VCaP (cell line): Measurements from ENCODE around the gene MAGEA4.

Experiments
- H3K27ac ChIP-seq: fragments of 450-650 bp; 2 replicates; pipeline ENCODE4 v1.5.1; 2017
- CTCF ChIP-seq: fragments of 450-650 bp; conservative IDR thresholded peaks from 2 replicates; pipeline ENCODE4 v1.5.1; 2017; ENCODE audit warnings: mild to moderate bottlenecking, moderate library complexity

Gene MAGEA4, protein sequence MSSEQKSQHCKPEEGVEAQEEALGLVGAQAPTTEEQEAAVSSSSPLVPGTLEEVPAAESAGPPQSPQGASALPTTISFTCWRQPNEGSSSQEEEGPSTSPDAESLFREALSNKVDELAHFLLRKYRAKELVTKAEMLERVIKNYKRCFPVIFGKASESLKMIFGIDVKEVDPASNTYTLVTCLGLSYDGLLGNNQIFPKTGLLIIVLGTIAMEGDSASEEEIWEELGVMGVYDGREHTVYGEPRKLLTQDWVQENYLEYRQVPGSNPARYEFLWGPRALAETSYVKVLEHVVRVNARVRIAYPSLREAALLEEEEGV

DNA sequence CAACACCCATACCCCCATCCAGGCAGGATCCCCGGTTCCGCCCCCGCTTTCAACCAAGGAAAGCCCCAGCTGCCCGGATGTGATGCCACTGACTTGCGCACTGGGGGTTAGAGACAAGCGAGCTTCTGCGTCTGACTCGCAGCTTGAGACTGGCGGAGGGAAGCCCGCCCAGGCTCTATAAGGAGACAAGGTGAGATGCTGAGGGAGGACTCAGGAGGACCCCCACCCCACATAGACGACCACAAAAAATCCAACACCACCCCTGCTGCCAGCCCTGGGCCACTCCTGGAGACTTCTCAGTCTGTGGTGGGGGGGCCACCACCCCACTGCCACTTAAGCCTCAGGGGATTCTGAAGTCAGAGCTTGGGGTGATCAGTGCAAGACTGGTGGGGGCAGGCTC is at the start of gene MAGEA4:
Gene MAGEA4 (plus strand): TSS at position 110 of the 400 bp plus-strand sequence. CDS start 10,776 bp downstream, outside the sequence.
- H3K27ac ChIP-seq, result no peak within 1 kb of the TSS
- no peak for TF ChIP-seq CTCF

GRCh38 chrX:151870602-151871001 is 42.1 kb upstream of the MAGEA4 start:
- TF ChIP-seq CTCF, result no peak
- no peak overlapping the region for H3K27ac ChIP-seq

DNA sequence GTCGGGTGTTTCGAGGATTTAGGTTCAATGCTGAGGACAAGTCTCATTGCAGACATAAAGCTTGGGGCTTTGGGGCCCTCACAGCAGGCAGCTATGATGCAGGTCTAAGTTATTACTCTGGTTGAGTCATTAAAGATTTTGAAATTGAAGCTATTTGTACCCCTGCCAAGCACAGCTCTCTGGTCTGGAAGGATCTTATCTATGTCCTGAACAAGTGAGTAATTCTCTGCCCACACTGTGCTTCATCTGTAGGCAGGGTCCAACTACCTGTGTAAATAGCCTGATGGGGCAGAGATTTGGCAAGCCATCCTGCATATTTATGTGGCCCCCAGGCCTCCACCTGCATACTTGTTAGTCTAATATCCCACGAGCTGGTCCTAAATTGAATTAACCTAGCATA is 41.4 kb upstream of the MAGEA4 start:
- H3K27ac ChIP-seq, result no peak overlapping the region
- TF ChIP-seq CTCF, result no peak

GRCh38 chrX:151873096-151873495 is 39.6 kb upstream of the MAGEA4 start:
- TF ChIP-seq CTCF, result no peak
- no peak overlapping the region for H3K27ac ChIP-seq

- no peak overlapping the region for H3K27ac ChIP-seq
- TF ChIP-seq CTCF, result no peak
These were observed 37.2 kb upstream of the MAGEA4 start for GRCh38 chrX:151875270-151876026.

DNA sequence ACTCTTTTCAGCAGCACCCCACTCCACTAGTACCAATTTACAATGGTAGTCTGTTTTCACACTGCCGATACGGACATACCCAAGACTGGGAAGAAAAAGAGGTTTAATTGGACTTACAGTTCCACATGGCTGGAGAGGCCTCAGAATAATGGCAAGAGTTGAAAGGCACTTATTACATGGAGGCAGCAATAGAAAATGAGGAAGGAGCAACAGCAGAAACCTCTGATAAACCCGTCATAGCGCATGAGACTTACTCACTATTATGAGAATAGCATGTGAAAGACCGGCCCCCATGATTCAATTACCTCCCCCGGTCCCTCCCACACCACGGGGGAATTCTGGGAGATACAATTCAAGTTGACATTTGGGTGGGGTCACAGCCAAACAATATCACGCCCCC is 34.1 kb upstream of the MAGEA4 start:
- H3K27ac ChIP-seq, result no peak overlapping the region
- TF ChIP-seq CTCF, result no peak

DNA sequence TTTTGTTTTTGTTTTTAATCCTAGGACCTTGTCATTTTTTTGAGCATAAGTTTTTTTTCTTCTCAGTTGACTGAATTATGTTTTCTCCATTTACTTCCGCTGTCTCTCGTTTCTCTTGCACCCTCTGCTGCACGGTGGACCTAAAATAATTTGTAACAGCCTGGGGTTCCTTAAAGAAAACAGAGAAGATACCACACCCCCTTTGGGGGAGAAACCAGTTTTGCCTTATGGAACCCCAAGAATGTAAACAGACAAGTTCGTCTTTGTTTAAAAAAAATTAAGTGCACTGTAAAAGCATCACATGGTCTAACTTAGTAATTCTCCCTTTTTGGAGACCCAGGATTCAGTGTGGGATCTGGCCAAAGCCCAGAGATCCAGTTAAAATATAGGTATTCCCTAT is 32.8 kb upstream of the MAGEA4 start:
- H3K27ac ChIP-seq, result no peak overlapping the region
- no peak for TF ChIP-seq CTCF
